KOPT-K1 (cell line): ENCODE data around the gene SOX6.

Experiments used
- H3K27ac ChIP-seq: fragments of 200-600 bp; sonication (generic); 2 replicates; pipeline ENCODE4 v1.5.1; 2016; ENCODE audit warnings: antibody characterized with exemption, mild to moderate bottlenecking, low read depth, low read length; ENCODE audit not compliant: poor library complexity, severe bottlenecking
- H3K36me3 ChIP-seq: fragments of 200-600 bp; sonication (generic); 2 replicates; pipeline ENCODE4 v1.5.1; 2017; ENCODE audit warnings: antibody characterized with exemption, mild to moderate bottlenecking, low read length, moderate library complexity; ENCODE audit not compliant: insufficient read depth
- H3K9me3 ChIP-seq: fragments of 200-600 bp; sonication (generic); 2 replicates; pipeline ENCODE4 v1.5.1; 2017; ENCODE audit warnings: antibody characterized with exemption, low read length, mild to moderate bottlenecking; ENCODE audit not compliant: insufficient read depth, poor library complexity, severe bottlenecking

Gene SOX6

DNA sequence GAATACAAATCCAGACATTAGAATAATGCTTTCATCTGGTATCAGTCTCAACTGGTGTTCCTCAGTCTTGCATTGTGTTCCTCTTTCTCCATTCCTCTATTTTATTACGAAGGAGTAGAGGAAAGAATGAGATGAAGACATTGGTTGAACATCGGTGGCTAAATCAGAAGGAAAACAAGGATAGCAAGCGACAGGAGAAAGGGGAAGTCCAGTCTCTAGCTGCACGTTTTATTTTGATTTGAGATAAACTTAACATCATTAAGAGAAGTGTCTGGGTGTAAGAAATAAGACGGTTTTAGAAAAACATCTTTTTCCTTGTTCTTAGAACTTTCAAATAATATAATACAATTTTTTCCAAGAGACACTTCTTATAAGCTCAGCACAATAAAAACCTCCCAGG lies 6.2 kb downstream of the SOX6 start:
- H3K36me3 ChIP-seq: no peaks in the 10 kb centered on the region

DNA sequence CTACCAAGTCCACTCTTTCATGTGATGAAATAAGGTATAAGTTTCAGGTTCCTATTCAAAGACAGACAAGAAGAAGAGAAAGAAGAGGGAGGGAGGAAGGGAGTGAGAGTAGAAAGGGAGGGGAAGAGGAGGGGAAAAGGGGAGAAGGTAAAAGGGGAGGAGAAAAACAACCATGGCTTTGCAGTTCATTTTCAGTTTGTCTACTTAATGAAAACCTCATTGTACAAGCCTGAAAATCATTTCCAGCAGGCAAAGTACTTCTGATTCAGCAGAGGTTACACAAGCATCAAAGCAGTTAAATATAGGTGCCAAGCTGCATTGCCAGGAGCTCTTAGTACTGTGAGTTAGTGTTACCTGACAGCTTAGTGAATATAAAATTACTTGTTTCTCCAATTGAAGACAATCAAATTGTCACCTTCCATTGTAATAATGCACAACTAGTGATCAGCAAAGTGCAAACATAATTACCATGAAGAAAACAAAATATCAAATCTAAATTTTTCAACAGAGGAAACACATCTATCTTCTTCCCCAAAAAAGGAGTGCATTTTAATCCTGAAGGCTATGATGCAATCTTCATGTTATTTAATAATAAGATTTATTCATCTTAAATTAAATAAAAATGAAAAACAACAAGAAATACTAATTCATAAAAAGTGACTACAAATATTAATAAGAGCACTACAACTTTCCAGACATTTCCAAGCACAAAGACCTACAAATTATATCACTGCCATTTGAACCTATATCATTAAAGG lies 8.2 kb downstream of the SOX6 start:
- no peak overlapping the region for H3K27ac ChIP-seq
- no peaks in the 10 kb centered on the region for H3K36me3 ChIP-seq
- no peaks in the 10 kb centered on the region for H3K9me3 ChIP-seq

More for the DNA sequence above, 6.2 kb downstream of the SOX6 start:
- Histone ChIP-seq H3K27ac (no peak overlapping the region), H3K9me3 (no peaks in the 10 kb centered on the region)

DNA sequence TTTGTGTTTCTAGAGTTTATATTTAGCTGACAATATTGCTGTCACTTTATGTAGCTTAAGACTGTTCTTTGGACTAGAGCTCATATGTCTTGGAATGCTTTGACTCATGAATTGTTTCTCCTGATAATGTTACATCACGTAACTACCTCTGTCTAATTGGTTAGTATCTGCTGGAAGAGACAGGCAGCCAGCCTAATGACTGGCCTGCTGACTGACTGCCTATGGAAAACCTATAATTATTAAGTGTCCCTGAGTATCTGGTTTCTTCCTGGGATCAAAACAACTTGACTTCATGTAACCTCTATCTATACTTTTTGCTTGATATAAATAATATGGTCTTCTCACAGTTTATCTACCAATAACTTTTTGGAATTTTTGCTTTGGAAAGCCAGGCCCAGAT lies 9.4 kb downstream of the SOX6 start:
- Histone ChIP-seq H3K27ac (no peak overlapping the region), H3K9me3 (no peaks in the 10 kb centered on the region), H3K36me3 (no peaks in the 10 kb centered on the region)

DNA sequence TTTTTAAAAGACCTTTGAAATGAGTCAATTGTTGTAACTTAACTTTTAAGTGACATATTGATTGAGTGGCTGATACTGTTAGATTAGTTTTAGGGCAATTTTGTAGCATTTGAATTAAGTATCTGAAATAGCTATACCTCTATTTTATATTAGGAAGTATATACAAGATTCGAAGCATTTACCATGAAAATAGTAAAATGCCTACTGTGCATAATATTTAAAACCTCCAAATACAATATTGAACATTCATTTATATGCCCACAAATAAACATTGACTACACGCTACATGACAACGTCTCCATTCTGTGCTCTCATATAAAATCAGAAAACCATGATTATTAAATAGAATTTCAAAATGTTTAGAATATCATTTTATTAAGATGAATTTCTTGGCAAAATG lies 14.5 kb downstream of the SOX6 start:
- H3K9me3 ChIP-seq: no peaks in the 10 kb centered on the region
- H3K27ac ChIP-seq: no peak overlapping the region
- H3K36me3 ChIP-seq: no peaks in the 10 kb centered on the region

DNA sequence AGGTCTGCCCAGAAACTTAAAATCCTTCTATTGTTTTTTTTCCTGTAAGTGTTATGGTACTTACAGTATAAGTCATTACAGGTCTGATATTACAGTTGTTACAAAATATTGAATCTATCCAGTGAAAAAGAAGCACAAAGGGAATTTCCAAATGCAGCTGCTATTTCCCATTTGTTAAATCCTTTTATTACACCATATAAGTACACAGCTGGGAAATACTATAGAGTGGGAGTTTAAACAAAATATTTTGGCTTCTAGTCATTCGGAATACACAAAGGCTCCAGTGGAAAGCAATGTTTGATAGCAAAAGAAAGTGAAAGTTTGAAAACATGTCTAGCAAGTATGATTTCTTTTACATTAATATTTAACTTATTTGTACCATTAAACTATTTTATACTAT lies 18.0 kb downstream of the SOX6 start:
- Histone ChIP-seq H3K9me3 (no peaks in the 10 kb centered on the region), H3K27ac (peak overlapping the region; percentile 89), H3K36me3 (no peaks in the 10 kb centered on the region)

DNA sequence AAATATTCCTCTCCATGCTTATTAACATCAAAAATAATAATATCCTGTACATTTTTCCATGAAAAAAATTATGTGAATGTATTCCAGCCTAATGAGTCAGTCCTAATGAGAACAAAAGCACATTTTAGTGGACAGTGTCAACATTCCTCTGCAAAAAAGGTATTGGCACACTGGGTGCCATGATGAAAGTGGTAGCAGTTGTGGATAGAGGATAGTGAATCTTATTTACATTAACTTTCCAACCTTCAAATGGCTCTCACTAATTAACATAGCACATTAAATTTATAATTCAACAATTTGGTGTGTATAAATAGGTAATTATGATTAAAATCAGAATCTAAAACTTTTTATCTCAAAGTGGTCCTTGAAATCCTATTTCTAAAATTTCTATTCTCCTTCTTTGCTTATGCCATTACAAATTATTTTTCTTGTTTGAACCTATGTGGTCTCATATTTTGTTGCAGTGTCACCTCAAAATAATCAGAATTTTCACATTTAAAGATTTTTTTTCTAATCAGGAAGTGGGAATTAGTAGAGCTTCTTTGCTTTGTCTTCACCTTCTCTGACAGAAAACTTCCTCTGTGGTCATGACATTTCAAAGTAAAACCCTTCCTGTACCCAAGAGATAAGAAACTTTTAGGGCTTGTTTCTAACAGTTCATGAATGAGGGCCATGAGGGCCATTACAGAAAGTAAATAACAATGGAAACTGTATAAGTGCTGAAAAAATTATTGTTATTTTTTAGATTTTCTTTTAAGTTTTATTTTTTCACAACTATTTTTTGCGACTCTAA lies 18.7 kb downstream of the SOX6 start:
- H3K36me3 ChIP-seq: no peaks in the 10 kb centered on the region
- no peaks in the 10 kb centered on the region for H3K9me3 ChIP-seq
- peak overlapping the region; percentile 89 for H3K27ac ChIP-seq

DNA sequence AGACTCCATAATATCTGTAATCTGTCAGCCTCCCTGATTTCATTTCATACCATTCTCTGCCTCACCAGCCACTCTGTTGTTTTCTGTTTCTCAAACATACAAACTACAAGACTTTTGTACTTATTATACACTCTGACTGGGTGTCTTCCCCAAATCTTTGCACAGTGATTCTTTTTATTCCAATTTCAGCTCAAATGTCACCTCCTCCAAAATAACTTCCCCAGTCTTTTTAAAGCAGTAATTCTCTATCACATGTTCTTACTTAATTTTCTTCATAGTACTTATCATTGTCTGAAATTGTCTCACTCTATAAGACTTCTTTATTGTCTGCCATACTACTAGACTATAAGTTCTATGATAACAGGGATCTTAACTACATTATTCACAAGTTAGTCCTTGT lies 19.6 kb downstream of the SOX6 start:
- Histone ChIP-seq H3K9me3 (no peaks in the 10 kb centered on the region), H3K27ac (peak overlapping the region; percentile 46), H3K36me3 (no peaks in the 10 kb centered on the region)

DNA sequence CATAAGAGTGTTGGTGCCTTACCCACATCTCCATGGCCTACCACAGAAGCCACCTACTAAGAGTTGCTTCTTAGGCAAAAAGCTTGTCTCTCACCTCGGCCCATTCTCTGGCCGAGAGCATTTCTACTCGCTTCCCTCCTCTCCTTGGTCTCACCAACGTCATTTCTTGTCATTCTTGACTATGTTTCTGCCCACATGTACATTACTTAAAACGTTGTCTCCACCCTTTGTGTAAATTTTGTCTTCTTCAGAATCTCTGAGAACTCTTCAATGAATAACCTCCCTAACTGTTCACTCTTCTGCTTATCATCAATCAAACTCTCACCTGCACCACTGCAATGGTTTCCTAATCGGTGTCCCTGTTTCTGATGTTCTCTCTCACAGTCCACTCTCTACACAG lies 20.1 kb downstream of the SOX6 start:
- H3K9me3 ChIP-seq: no peaks in the 10 kb centered on the region
- peak overlapping the region; percentile 46 for H3K27ac ChIP-seq
- H3K36me3 ChIP-seq: no peaks in the 10 kb centered on the region

DNA sequence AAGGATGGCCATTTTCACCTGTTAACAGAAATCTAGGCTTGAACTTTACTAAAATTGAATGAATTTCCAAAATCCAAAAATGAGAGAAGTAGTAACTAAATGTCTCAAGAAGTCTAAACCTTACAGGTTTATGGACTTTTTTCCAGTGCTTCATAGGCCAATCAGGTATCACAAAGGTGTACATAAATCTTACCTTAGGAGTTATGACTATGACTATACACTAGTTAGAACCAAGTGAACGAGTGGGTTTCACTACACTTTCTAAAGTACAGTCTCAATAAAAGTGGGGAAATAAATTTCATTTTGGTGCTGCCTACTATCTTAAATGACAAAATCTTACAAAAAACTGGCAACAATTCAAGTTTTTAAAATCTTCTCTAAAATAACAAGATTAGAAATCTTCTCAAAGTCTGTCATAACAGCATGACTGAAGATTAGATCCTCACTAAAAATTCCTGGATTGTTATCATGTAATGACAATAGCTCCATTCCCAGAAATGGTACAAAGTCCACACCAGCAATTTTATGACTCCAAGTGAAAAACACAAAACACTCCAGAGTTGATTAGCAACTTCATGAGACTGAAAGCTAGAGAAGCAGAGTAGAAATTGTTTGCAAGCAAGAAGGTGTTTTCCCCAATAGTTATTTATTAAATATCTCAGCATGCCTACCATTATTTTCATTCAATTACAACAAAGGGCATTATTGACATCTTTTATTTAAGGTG lies 20.9 kb downstream of the SOX6 start:
- peak overlapping the region; percentile 46 for H3K27ac ChIP-seq
- no peaks in the 10 kb centered on the region for H3K9me3 ChIP-seq
- H3K36me3 ChIP-seq: no peaks in the 10 kb centered on the region

DNA sequence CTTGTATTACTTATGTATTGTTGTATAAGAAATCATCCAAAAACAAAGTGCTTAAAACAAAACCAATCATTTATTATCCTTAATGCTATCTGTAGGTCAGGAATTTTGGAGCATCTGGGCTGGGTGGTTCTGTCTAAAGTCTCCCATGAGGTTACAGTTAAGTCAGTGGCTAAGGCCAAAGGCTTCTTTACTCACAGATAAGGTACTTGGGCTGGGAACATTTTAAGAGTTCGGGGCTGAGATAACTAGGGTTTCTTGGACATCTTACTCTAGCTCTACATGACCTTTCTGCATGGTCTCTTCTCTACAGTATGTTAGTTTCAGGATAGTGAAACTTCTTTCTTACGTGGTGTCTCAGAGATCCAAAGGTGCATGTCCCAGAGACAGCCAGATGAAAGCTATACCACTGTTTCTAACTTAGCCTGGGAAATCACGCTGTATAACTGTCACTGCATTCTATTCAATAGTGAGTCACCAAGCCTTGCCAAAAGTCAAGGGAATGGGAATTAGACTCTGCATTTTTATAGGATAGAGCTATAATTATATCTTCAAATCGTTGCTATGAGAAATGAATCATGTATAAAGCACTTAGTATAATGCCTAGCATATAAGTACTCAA lies 29.6 kb downstream of the SOX6 start:
- Histone ChIP-seq H3K9me3 (no peaks in the 10 kb centered on the region), H3K36me3 (no peaks in the 10 kb centered on the region), H3K27ac (no peak overlapping the region)

DNA sequence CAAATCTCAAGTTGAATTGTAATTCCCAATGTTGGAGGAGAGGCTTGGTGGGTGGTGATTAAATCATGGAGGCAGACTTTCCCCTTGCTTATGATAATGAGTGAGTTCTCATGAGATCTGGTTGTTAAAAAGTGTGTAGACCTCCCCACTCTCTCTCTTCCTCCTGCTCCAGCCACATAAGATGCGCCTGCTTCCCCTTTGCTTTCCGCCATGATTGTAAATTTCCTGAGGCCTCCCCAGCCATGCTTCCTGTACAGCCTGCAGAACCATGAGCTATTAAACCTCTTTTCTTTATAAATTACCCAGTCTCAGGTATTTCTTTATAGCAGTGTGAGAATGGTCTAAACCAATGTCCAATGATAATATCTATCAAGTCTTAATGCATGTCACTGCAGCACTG lies 34.2 kb downstream of the SOX6 start:
- no peaks in the 10 kb centered on the region for H3K36me3 ChIP-seq
- no peaks in the 10 kb centered on the region for H3K9me3 ChIP-seq
- H3K27ac ChIP-seq: no peak overlapping the region

DNA sequence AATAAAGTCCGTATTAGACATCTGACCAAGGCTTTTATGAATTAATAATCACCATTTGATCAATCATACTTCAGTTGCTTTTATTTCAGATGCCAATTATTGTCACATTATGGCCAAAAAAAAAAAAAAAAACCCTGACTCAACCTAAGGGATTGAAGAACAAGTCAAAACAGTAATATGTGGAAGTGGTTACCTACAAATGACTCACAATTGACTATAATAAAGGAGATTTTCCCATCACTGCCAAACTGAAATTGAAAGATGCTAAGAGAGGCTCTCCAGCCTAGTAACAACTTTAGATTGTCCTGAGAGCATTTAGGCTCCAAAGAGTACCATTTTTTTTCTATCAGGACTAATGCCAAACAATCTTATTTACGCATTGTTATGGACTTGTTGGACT lies 35.2 kb downstream of the SOX6 start:
- H3K27ac ChIP-seq: no peak overlapping the region
- H3K36me3 ChIP-seq: no peaks in the 10 kb centered on the region
- no peaks in the 10 kb centered on the region for H3K9me3 ChIP-seq

DNA sequence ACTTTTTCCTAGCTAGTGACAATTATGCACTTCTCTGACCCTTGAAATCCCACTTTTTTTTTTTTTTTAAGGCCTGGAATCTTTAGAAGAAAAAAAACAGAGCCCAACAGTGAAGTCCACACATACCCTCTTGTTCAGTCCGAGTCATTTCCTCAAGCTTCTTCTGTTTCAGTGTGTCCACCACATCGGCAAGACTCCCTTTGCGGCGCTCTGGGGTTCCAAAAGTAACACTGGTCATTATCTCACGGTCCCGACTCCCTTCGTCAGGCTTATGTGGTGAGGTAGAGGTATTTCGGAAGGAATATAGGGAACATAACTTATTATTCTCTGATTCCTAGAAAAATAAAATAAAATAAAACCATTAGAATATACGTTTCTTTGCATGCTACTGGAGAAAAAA lies 38.0 kb downstream of the SOX6 start:
- H3K27ac ChIP-seq: no peak overlapping the region
- H3K9me3 ChIP-seq: no peaks in the 10 kb centered on the region
- H3K36me3 ChIP-seq: no peaks in the 10 kb centered on the region

DNA sequence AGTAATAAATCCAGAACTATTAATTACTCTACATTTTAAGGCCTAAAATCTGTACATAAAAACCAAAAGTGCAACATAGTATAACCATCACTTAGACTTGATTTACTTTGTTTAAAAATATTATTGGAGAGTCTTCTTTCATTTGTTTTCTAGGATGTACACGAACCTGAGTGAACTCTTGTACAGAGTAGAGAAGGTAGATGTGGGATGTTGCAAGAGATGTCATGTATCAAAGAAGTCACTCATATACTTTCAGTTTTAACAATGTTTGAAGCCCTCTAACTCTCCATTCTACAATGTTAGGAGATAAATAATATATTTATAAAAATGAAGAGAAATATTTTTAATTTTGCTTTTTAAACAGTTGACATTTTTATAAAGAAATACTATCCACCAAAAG lies 38.6 kb downstream of the SOX6 start:
- Histone ChIP-seq H3K27ac (no peak overlapping the region), H3K36me3 (no peaks in the 10 kb centered on the region)

DNA sequence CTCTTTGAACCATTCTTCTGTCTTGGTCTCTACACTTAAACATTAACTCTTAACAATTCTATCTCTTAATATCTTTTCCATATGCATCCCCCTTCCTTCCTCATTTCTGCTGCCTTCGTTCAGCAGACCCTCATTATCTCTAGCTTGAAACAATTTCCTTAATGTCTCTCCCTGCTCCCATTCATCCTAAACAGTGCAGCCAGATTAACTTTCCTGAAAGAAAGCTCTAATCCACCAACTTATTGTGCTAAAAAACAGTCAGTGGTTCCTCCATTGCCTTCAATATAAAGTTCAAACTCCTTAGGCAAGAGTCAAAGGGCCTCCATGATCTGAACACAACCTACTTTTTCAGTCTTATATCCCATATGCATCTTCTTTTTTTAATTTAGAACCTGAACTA lies 42.5 kb downstream of the SOX6 start:
- no peaks in the 10 kb centered on the region for H3K9me3 ChIP-seq
- H3K36me3 ChIP-seq: no peaks in the 10 kb centered on the region
- H3K27ac ChIP-seq: no peak overlapping the region

More for the DNA sequence above, 38.6 kb downstream of the SOX6 start:
- no peaks in the 10 kb centered on the region for H3K9me3 ChIP-seq
